Adrenal gland (tissue), 12 donors: ENCODE data around the gene FAM83B. TPM values are rescaled to one million over a fixed set of nuclear protein-coding genes. Genes with fewer than 3 reads are reported as not detected.
"Not testable (repeated sequence)": the region's sequence is repeated elsewhere in the genome, so short reads cannot be mapped to it uniquely, and the experiment has no call there.

Experiments
- DNase-seq, 7 donors: peaks; one replicate each; pipeline ENCODE4 v3.0.0-alpha.2; 2019 to 2020
- H3K27ac ChIP-seq, 5 donors: fragments of 200-600 bp; sonication (generic) in 4 of 5; 1 replicate in 3 of 5; 2 replicates in 2 of 5; pipeline versions ENCODE4 v1.5.1 to v1.8.0; 2016 to 2020; ENCODE audit warnings: mild to moderate bottlenecking in 1 of 5
- H3K27me3 ChIP-seq: fragments of 200-600 bp; 2 replicates; pipeline ENCODE4 v1.8.0; 2021
- H3K36me3 ChIP-seq, 2 donors: fragments of 200-600 bp; replicated peaks in 1 of 2; 1 replicate in 1 of 2; 2 replicates in 1 of 2; pipeline versions ENCODE4 v1.5.1 to v1.8.0; 2018 to 2022
- H3K4me1 ChIP-seq, 2 donors: fragments of 200-600 bp; replicated peaks in 1 of 2; 1 replicate in 1 of 2; 2 replicates in 1 of 2; pipeline versions ENCODE4 v1.5.1 to v1.8.0; 2018 to 2021
- H3K4me3 ChIP-seq, 4 donors: fragments of 200-600 bp; sonication (generic) in 3 of 4; one replicate each; pipeline ENCODE4 v1.5.1; 2016 to 2018
- H3K9me3 ChIP-seq, 3 donors: fragments of 200-600 bp; sonication (generic) in 1 of 3; replicated peaks in 1 of 3; 1 replicate in 2 of 3; 2 replicates in 1 of 3; pipeline versions ENCODE4 v1.5.1 to v1.8.0; 2016 to 2021
- POLR2A ChIP-seq, 2 donors: fragments of 450-650 bp; IDR thresholded peaks; one replicate each; pipeline ENCODE4 v1.6.1; 2017; ENCODE audit warnings: antibody characterized with exemption in 2 of 2, mild to moderate bottlenecking in 2 of 2, moderate library complexity in 1 of 2
- WGBS, 4 donors: extraction: QIAGEN DNeasy Blood & Tissue Kit in 2 of 4; methylation state at CpG; one replicate each; pipeline versions ENCODE4 v1.1.5 to v1.1.7; 2013 to 2017; 5-methylcytosine and 5-hydroxymethylcytosine counted together
- intact Hi-C, 2 donors: fragments of 100-400 bp; cut with DNase I; formaldehyde crosslinking; loops; one replicate each; pipeline versions ENCODE4 v1.14.1 to v1.15.0; 2022 to 2023
- polyA plus RNA-seq, 3 donors: library from polyadenylated mRNA; stranded (reverse); fragments of 200-250 nt in 2 of 3; fragments of 350-450 nt in 1 of 3; fragmentation: Illumina TruSeq in 1 of 3; extraction: RNeasy Lipid Tissue Mini Kit (QIAGEN cat#74804) in 1 of 3; gene quantifications; one replicate each; pipeline ENCODE4 v1.2.3, GENCODE V29; 2013 to 2014
- total RNA-seq, 9 donors: library from RNA; depleted of rRNA in 4 of 9; stranded (reverse); fragments of >200 nt in 4 of 9; fragments of 120-200 nt in 1 of 9; fragmentation: NEBNext Ultra II Directional in 1 of 9; extraction: Animal tissue kit (Norgen Biotek cat#: 25700) in 1 of 9; gene quantifications; one replicate each; pipeline versions ENCODE4 v1.1.0 to v1.2.4, GENCODE V29; 2013 to 2023
- TF ChIP-seq, protein P1 (sequence below), 6 experiments: fragments of 450-650 bp in 4 of 6; fragments of 200-600 bp in 2 of 6; sonication (generic) in 1 of 6; IDR thresholded peaks; 1 replicate in 5 of 6; 2 replicates in 1 of 6; pipeline versions ENCODE4 v1.5.1 to v1.8.0; 2016 to 2021; ENCODE audit warnings: antibody characterized with exemption in 6 of 6, mild to moderate bottlenecking in 2 of 6, moderate library complexity in 1 of 6
- donor health status: healthy with polysubstance abuse.
- donor health status: Bipolar disorder and iron deficiency.
- donor health status: DM: yes; HTN: yes; CAD: no.
- donor health status: DM: no; HTN: no; CAD: no.
- donor health status: DM: no; HTN: no; CAD: no.
- donor health status: DM: yes; HTN: yes; CAD: no.

FAM83B gene
- total and polyA plus RNA-seq, 12 donors: not detected

DNA sequence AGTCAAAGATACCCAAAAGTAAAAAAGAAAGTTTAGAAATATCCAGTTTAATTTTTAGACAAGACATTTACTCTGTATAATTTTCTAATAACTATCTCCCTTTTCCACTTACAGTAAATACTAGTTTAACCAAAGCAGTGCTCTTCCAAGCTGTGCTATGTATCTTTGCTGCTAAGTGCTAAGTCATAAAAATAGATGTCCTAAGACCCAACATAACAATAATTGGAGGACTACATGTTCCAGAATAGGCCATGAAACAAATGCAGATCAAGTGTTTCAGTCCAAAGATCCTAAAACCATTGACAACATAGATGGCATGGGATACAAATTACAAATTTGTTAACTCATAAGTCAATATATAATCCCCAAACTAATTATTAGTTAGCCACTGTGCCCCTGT is 111.1 kb downstream of the FAM83B start:
- no peak for DNase-seq
- Histone ChIP-seq H3K9me3 (no peaks in the 10 kb centered on the region), H3K4me1 (no peaks in the 10 kb centered on the region), H3K4me3 (no peak overlapping the region), H3K27ac (no peak overlapping the region), H3K36me3 (no peaks in the 10 kb centered on the region), H3K27me3 (no peaks in the 10 kb centered on the region)
- TF ChIP-seq, protein P1, sequence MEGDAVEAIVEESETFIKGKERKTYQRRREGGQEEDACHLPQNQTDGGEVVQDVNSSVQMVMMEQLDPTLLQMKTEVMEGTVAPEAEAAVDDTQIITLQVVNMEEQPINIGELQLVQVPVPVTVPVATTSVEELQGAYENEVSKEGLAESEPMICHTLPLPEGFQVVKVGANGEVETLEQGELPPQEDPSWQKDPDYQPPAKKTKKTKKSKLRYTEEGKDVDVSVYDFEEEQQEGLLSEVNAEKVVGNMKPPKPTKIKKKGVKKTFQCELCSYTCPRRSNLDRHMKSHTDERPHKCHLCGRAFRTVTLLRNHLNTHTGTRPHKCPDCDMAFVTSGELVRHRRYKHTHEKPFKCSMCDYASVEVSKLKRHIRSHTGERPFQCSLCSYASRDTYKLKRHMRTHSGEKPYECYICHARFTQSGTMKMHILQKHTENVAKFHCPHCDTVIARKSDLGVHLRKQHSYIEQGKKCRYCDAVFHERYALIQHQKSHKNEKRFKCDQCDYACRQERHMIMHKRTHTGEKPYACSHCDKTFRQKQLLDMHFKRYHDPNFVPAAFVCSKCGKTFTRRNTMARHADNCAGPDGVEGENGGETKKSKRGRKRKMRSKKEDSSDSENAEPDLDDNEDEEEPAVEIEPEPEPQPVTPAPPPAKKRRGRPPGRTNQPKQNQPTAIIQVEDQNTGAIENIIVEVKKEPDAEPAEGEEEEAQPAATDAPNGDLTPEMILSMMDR (IDR thresholded peaks at IDR 0.05): no peak
- no peak for TF ChIP-seq POLR2A (IDR thresholded peaks at IDR 0.05)
- intact Hi-C loops: no loop called here

GRCh38 chr6:54958446-54958845 is 111.9 kb downstream of the FAM83B start:
- intact Hi-C loops: no loop called here
- Histone ChIP-seq H3K9me3 (no peaks in the 10 kb centered on the region), H3K36me3 (no peaks in the 10 kb centered on the region), H3K4me1 (no peaks in the 10 kb centered on the region), H3K27me3 (no peaks in the 10 kb centered on the region), H3K4me3 (no peak overlapping the region), H3K27ac (no peak overlapping the region)
- DNase-seq: no peak
- TF ChIP-seq, protein P1 (IDR thresholded peaks at IDR 0.05): no peak
- TF ChIP-seq POLR2A (IDR thresholded peaks at IDR 0.05): no peak
- 44 to 58% (median 51%) methylated on average over 3 of the region's 3 CpGs for WGBS, 4 donors

DNA sequence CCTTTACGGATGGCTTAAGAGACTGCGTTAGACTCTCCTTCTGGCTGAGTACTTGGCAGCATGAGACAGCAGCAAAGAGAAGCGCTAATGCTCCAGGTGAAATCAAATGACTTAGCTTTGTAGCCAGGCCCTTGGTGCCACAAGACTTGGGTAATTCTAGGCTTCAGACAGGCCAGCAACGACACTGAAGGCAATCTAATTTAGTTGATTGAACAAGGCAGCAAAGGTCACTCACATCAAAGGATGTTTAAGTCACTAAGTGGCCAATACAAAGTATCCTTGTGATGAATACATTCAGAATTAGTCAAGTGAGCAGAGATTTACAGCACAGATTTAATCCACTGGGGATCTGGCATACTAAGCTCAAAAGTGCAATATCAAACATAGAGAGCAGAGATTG is 113.2 kb downstream of the FAM83B start:
- Histone ChIP-seq H3K4me3 (no peak overlapping the region), H3K27ac (no peak overlapping the region), H3K9me3 (no peaks in the 10 kb centered on the region), H3K4me1 (no peaks in the 10 kb centered on the region), H3K27me3 (no peaks in the 10 kb centered on the region), H3K36me3 (no peaks in the 10 kb centered on the region)
- intact Hi-C loops: no loop called here
- TF ChIP-seq POLR2A (IDR thresholded peaks at IDR 0.05): no peak
- TF ChIP-seq, protein P1 (IDR thresholded peaks at IDR 0.05): no peak
- WGBS, 4 donors: 73 to 79% (median 75%) methylated on average over 4 of the region's 4 CpGs
- no peak for DNase-seq

DNA sequence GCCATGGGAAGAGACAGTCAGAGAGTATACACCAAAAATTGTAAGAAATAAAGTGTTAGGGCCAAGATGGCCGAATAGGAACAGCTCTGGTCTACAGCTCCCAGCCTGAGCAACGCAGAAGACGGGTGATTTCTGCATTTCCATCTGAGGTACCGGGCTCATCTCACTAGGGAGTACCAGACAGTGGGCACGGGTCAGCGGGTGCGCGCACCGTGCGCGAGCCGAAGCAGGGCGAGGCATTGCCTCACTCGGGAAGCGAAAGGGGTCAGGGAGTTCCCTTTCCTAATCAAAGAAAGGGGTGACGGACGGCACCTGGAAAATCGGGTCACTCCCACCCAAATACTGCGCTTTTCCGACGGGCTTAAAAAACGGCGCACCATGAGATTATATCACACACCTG is 114.8 kb downstream of the FAM83B start:
- H3K36me3 ChIP-seq, DNase-seq, H3K27ac ChIP-seq, H3K9me3 ChIP-seq, H3K4me1 ChIP-seq, H3K27me3 ChIP-seq, intact Hi-C loops, H3K4me3 ChIP-seq: not testable (repeated sequence)
- 85 to 89% (median 89%) methylated on average over 22 to 23 of the region's 23 CpGs for WGBS, 4 donors

DNA sequence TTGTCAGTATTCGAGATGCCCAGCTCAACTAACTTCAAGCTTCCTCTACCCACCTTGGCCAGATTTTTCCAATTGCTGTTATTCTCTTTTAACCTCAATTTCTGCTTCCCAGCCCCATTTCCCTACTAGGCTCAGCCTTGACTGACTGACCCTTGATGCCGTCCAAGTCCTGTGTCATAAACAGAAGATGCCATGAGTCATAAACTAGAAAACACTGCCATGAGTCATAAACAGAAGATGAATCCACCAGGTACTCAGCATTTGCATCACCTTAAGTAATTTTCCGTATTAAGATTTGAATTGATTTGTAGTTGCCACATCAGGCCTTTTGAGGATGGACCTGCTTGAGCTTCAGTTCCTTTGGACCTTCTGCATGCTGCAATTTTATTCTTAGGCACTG is 123.8 kb downstream of the FAM83B start:
- no peak for TF ChIP-seq POLR2A (IDR thresholded peaks at IDR 0.05)
- TF ChIP-seq, protein P1 (IDR thresholded peaks at IDR 0.05): no peak
- H3K4me3 ChIP-seq: no peak overlapping the region
- H3K27me3 ChIP-seq: no peaks in the 10 kb centered on the region
- intact Hi-C loops: no loop called here
- 58 to 74% (median 61%) methylated on average over 3 of the region's 3 CpGs for WGBS, 4 donors
- no peak overlapping the region for H3K27ac ChIP-seq
- DNase-seq: no peak
- H3K4me1 ChIP-seq: no peaks in the 10 kb centered on the region
- no peaks in the 10 kb centered on the region for H3K9me3 ChIP-seq
- no peaks in the 10 kb centered on the region for H3K36me3 ChIP-seq
